HG02623 (cell line): ENCODE data around the gene SLC35B1.

Source experiments
- ATAC-seq: cut with Tn5 transposase; IDR thresholded peaks from one replicate; pipeline ENCODE4 v1.9.1; 2021; ENCODE audit warnings: moderate library complexity; ENCODE audit not compliant: unreplicated experiment

Gene SLC35B1

DNA sequence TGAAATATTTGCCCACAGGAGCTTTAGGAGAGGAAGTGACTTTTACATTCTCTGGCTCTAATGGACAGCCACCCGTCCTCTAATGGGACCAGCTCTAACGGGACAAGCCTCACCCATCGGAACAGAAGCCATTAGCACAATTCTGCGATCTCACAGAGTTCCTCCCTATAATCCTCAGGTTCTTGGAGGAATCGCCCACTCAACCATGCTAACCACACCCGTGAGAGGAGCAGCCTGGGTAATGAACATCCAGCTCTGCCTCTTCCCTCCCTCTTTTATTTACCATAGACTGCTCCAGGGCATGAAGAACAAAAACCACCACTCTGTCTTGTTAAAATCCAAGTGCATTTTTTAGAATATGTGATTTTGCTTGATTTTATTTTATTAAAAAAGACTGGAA lies 6.8 kb downstream of the SLC35B1 start:
- no peak for ATAC-seq

DNA sequence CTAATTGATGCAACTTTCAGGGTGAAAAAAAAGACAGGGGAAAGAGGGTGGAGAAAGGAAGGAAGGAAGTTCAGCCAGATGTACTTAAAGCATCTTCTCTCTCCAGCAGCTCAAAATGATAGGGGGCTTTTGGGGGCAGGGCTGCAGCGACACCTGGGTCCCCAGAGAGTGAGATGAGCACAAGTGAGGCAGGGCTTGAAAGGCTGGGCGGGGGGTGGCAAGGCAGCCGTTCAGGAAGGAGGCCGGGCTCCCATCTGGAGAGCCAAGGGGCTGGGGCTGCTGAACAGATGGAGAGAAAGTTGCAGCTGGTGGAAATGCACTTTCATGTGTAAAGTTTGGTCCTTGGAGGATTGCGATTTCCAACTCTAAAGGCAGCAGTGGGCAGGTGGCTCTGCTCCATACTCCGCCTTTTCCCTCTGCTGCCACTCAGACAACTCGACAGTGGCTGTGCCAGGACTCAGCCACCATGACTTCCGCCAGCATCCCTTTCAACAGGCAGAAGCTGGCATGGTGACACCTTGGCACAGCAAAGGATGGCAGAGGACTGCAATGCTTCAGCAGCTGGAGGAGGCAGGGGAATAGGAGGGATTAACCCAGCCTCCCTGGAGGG lies 7.7 kb downstream of the SLC35B1 start:
- ATAC-seq = no peak

DNA sequence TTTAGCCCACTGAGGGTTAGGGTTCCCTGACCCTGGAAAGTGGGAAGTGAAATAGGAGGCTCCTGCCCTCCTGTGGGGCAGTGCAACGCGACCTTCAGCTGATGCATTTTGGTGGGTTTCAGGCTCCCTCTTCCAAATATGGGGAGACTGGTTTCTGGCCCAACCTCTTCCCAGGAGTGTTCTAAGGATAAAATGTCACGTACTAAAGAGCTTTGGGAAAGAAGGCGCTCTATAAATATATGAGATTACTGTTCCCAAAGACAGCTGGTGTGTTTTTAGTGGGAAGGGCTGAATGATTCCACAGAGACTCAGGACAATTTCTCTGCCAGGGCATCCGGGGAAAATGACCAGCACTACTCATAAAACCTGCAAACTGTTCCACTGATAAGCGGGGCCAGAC lies 9.8 kb downstream of the SLC35B1 start:
- ATAC-seq = no peak

DNA sequence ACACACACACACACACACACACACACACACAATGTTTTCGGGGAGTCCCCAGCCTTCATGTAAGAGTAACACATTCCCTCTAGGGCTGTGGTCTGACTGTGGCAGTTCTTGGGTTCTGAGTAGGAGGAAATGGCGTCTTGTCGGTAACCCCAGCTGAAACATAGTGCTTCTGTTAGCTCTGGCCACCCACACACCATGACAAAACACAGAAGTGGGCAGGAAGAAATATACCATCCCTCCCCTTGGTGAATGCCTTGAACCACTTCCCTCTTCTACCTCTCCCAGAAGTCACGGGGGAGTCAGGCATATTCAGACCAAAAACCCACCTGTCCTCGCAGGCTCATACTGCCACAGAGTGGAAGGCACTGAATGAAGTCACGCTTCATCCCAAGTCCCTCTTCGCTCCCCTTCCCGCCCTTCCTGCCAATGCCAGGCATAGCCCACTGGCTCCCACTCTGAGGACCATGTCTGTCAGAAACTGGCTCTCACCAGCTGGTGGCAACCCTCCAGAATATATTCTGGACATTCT lies 11.5 kb downstream of the SLC35B1 start:
- peak; percentile 69 for ATAC-seq

DNA sequence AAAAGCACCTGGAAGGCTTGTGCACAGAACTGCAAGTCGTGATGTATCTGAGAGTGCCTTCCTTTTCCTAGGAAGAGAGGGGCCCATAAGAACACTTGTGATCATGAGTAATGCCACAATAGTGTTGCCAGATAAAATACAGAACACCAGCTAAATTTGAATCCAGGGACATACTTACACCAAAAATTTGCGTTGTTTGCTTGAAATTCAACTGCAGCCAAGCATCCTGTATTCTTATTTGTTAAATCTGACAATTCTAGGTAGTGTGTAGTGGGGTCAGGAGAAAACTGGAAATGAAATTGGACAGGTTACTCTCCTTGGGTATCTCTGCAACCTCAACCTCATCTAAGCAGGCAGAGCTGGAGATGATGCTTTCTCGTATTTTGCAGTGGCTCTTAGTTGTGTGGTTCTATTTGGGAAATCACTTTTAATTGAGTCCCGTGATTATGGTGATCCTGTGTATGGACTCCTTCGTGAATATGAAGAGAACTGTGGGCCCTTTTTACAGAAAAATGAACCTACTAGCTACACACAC lies 12.0 kb downstream of the SLC35B1 start:
- no peak for ATAC-seq

DNA sequence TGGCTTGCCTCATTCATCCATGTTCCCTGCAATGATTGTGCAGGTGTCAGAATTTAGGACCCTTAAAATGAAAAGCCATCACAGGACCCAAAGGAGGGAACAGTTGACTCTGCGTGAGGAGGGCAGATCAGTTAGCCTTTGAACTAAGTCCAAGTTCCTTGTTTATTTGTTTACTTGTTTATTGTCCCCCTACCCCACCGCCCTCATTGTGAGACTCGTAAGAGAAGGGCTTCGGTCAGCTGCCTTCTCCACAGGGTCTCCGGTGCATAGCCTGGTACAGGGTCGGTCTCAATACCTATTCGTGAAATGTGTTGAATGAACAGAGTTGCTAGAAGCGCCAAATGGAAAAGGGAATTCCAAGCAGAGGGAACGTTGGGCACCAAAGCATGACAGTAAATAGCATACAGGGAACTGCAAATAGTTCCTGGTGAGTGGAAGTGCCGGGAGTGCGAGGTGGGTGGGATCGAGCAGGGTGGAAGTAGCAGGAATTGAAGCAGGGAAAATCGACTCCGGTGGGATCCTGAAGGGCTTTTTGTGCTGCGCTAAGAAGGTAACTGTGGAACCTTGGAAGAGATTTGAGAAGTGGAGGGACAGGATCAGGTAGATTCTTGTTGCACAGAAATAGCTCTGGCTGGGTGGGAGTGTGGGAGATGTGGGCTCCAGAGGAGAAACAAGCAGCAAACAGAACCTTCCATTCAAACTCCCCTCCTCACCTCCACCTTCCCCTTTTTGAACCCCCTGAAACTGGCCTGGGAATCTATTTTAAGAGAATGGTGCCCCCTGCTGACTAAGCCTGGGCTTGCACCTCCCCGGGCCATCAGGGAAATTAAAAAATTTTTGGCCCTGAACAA lies 12.7 kb downstream of the SLC35B1 start:
- no peak for ATAC-seq

DNA sequence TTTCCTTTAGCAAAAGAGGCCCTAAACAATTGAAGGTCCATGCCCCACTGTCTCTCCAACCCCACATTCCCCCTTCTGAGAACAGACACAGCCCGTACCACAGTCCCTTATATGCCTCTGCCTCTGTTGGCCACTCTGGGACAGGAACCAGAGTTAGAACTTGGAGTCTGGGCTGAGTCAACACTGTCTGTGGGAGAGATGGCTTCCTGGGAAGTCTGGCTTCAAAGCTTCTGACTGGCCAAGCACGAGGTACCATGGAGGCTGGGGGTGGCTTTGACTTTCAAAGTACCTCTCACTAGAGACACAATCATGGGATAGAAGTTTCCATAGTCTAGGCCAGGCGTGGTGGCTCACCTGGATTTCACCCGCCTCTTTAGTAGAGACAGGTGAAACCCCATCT lies 15.0 kb downstream of the SLC35B1 start:
- no peak for ATAC-seq

DNA sequence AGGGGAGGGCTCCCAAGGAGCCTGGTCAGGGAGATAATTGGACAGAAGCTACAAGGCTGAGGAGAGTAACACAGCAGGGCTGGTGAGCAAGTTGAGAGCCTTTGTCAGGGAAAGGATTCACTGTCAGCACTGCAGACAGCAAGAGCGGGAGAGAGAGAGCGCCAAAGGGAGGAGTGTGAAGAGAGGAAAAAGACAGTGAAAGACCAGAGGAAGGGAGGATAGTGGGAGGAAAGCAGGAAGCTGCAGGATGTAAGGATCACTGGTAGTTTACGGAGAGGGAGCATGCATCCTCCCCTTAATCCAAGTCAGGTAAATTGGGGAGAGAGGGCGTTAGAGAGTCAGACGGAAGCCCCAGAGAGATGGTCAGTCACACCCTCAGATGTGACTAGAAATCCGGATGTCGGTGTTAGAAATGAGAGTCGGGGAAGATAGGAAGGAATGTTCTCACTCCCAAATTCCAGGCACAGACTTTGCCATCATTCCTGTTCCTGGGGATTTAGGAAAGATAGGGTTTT lies 16.0 kb downstream of the SLC35B1 start:
- ATAC-seq = no peak

DNA sequence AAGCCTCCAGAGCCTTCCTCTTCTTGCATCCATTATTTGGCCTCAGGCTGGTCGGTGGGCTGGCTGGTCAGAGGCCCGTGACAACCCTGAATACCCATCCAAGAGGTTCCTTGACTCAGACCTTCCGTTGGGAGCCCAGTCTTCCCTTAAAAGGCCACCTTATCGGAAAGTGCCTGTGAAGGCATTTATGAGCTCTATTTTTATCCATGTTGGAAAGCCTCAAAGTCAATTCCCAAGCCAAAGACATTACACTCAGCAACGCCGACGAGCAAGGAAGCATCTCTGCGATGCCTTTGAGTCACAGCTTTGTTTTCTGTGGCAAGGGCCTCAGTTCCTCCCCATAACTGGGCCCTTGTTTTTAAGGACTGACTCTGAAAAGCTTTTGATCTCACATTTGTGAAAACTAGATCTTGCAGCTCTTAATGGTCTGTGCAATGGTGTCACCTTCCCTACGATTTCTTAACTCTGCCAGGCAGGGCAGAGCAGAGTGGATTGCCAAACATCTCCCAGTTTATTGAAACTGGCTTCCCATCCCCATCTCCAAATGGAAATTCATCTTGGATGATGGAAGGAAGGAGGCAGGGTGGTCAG lies 16.6 kb downstream of the SLC35B1 start:
- no peak for ATAC-seq

DNA sequence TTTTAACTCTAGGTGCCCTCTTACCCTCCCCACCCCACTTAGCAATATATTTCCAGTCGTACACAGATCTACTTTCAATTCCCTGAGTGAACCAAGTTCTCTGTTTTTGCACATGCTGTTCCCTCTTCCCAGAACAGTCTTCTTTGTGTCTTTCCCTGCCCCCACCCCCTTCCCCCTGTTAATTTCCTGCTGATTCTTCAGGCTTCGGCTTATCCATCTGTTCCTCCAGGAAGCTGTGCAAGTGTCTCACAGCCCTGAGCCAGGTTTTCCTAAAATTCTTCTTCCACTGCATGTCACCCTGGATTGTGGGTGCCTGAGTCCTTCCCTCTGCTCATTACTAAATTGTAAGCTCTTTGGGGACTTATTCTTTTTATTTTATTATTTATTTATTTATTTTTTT lies 17.5 kb downstream of the SLC35B1 start:
- no peak for ATAC-seq

DNA sequence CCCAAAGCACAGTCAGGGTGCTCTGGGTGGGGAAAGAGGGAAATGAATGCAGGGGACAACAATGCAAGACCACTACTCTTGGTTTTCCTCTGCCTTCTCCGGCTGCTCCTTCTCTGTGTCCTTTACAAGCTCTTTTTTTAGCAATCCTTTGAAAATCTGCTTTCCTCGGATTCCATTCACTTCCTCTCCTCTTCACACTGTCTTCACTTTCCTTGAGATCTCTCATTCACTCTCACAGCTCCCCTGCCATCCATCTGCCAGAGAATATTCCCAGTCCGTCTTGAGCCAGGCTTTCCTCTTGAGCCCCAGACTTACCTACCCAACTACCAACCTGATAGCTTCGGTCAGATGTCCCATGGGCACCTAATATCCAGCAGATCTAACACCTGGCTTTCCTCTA lies 18.9 kb downstream of the SLC35B1 start:
- ATAC-seq = no peak

DNA sequence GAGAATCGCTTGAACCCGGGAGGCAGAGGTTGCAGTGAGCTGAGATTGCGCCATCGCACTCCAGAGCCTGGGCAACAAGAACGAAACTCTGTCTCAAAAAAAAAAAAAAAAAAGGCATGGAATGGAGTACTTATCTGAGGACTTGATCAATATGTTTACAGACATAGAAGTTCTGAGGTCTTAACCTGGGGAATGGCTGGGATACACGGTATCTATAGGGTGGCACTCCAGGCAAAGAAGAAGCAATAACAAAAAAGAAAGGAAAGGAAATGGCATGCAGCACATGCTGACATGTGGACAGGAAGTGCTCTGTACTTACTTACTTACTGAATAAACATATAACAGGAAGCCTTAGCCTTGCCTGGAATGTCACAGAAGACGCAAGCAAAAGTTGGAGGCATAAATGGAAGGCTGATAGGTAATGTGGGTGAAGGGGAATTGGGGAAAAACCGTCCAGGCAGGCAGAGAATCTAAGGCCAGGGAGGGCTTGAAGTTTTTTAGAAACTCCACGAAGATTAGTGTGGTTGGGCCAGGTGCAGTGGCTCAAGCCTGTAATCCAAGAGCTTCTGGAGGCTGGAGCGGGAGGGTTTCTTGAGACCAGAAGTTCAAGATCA lies 19.8 kb downstream of the SLC35B1 start:
- ATAC-seq = no peak

DNA sequence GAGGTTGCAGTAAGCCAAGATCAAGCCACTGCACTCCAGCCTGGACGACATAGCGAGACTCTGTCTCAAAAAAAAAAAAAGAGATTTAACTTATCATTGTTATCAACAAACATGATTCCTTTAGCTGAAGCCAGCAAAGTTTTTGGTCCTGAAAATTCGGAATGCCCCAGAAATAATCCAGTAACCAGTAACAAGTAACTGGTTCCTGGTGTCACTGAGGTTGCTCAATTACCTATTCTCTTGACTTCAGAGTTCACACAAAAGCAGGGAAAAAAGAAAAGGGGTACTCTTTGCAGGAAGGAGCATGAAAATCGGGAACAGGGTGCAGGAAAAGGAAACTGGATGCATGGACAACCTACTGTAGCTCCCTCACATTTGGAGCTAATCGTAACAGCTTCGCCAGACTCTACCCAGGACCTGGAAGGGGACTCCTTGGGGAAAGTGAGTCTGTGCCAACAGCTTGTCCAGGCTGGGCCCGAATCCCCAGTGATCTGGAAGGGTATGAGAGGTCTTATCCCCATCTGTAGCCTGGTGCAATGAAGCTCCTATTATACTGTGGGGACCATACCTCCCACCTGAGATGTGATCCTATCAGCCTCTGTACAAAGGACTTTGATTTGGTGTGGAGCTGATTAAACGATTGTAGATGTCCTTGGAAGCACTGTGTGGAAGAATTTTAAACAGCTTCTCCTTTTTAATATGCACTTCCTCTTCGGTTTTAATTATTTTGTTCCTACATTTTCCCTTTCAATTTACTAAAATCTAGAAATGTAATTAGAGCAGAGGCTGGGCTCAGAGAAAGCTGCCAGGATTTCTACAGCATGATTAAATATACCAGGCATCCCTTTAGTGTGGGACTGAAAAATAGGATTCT lies 26.4 kb downstream of the SLC35B1 start:
- ATAC-seq = no peak

DNA sequence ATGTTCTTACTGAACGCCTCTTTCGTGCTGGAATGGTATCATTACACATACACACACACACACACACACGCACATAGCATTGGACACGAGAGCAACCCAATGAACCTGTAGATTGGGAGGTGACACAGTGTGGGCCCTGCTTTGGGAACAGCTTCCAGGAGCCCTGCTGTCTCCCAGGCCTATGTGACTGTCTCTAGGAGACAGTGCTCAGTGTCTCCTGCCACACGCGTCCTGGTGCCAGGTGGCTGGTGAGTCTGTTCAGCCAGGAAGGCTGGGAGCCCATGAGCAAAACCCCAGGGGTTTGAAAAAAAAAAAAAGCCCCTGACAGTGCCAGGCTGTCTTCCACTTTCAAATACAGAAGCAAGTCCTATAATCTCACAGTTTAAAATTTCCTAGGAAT lies 27.4 kb downstream of the SLC35B1 start:
- ATAC-seq = no peak

DNA sequence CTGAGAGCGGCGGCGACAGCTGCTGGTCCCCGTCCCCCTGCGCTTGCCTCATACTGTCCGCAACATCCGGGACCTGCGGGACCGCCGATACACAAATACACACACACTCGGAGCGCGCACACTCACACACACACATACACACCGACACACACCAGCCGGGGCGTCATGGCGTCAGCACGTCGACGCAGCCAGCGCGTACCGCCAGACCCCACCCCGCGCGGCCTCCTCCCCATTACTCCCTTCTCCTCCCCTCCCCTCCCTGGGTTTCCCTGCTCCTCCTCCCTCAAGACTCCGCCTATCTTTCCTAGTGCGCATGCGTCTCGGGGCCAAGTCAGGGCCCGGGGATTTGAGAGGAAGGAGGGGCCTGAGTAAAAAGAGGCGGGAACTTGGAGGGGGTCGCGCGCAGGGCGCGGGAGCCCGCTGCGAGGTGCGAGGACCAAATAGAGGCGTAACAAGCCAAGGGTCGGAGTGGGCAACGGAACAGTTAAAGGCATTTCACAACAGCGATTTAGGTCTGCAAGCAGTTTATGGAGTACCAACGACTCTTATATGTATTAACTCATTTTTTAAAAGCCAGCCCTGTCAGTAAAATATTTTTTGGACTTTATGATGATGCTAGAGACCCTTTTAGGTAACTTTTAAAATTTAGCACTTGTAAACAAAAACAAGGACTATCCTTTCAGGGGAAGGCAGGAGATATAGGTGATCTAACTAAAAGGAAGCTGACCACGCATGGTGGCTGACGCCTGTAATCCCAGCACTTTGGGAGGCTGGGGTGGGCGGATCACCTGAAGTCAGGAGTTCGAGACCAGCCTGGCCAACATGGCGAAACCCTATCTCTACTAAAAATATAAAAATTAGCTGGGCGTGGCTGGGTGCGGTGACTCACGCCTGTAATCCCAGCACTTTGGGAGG lies 29.6 kb downstream of the SLC35B1 start, which contains the start of gene SPOP:
Gene SPOP, minus strand, starts transcription at position 165 of the 915 bp plus-strand sequence. CDS start 55,287 bp downstream, outside the sequence.
- peak; percentile 75 for ATAC-seq

DNA sequence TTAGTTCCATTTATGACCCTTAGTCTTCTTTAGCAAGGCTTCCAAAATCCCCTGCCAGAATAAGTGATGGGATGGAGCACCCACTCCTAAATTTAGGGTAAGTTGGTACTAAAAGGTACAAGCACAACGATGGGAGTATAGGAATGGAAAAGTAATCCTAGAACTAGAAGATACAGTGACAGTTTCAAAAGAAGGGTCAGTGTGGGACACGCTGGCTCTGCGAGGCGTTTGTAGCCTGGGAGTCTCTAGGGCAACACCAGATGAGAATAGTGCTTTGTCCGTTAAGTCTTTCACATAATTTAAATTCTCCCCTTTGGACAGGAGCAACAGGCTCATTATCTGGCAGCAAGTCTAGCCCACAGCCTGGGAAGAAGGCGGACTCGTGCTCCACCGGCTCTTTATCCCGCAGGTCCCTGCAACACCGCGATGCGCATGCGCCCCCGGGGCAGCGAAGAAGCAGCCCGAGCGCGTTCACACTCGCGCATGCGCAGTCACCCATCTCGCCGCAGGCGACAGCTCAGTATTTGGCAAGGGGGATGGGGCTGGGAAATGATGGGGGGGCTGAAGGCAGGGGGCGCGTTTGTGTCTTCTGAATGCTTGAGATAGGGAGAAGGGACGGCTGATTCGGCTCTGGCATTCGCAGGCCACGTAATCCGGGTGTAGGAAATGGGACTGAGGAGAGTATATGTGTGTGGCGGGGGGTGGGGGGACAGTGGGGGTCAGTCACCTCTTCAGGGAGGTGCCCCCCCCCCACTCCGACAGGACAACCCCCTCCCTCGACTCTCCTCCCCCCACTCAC lies 30.4 kb downstream of the SLC35B1 start:
- ATAC-seq = peak; percentile 48

DNA sequence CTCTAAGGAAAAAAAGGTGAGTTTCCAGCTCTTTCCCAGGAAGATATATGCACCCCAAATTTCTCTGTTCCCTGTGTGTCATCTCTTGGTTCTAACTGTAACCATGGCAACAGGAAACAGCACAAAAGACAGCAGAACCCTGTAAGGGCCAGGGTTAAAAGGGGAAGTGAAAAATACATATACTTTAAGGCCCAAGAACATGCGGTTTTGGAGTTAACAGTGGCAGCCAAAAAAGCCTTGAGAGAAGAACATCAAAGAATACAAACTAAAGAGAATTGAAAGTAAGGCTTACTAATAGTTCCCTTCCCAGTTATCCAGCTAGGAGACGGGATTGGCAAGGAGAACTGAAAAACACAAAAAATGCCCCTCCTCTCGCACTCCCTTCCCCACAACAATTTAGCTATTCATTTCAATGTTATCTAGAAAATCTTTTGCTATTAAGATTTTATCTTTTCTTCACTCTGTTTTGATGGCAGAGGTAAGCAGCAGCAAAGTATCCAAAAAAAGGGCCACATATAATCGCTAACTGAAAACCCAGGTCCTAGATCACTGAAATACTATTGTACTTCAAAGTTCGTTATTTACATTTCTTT lies 31.4 kb downstream of the SLC35B1 start:
- peak; percentile 50 for ATAC-seq

DNA sequence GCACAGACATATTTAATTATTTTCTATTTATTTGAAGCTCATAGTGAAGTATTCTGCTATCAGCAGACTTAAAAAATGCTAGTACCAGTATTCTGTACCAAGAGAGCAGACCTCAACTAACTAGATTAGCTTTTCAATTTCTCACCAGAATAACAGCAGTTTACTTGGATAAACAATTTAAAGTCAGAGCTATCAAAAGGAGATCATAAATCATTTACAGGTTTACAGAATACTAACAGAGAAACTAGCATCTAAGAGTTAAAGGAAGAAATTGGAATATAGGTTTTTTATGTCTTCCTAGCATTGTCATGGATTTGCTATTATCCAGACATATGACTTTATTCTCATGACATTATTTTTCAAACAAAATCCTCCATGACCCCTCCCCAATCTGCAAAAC lies 33.3 kb downstream of the SLC35B1 start:
- ATAC-seq = no peak
